H9 (cell line): ENCODE results near the gene ALG2. TPM values are rescaled to one million over a fixed set of nuclear protein-coding genes. Genes with fewer than 3 reads are reported as not detected.

Source experiments
- DNase-seq: peaks from one replicate; pipeline ENCODE4 v3.0.0-alpha.2; 2017
- H2AFZ ChIP-seq: one replicate; pipeline ENCODE4 v1.6.1; 2013; ENCODE audit warnings: mild to moderate bottlenecking, low read length, control low read depth, moderate library complexity
- H2AK5ac ChIP-seq: 2 replicates; pipeline ENCODE4 v1.6.1; 2013; ENCODE audit warnings: low read length, control low read depth, mixed read lengths; ENCODE audit not compliant: insufficient read length
- H2BK120ac ChIP-seq: one replicate; pipeline ENCODE4 v1.6.1; 2013; ENCODE audit warnings: low read depth, mild to moderate bottlenecking, low read length, control low read depth, inconsistent platforms; ENCODE audit not compliant: poor library complexity, severe bottlenecking
- H2BK12ac ChIP-seq: 2 replicates; pipeline ENCODE4 v1.6.1; 2013; ENCODE audit warnings: low read length, control low read depth, mixed read lengths, low read depth; ENCODE audit not compliant: insufficient read length
- H2BK15ac ChIP-seq: 2 replicates; pipeline ENCODE4 v1.6.1; 2013; ENCODE audit warnings: low read depth, low read length, control low read depth
- H2BK20ac ChIP-seq: one replicate; pipeline ENCODE4 v1.6.1; 2013; ENCODE audit warnings: low read depth, mild to moderate bottlenecking, low read length, control low read depth, inconsistent platforms; ENCODE audit not compliant: poor library complexity, severe bottlenecking
- H2BK5ac ChIP-seq: 2 replicates; pipeline ENCODE4 v1.6.1; 2013; ENCODE audit warnings: low read length, control low read depth, mixed read lengths; ENCODE audit not compliant: insufficient read length
- H3K14ac ChIP-seq: 2 replicates; pipeline ENCODE4 v1.6.1; 2013; ENCODE audit warnings: low read length, control low read depth; ENCODE audit not compliant: insufficient read depth
- H3K18ac ChIP-seq: 2 replicates; pipeline ENCODE4 v1.6.1; 2013; ENCODE audit warnings: low read depth, mild to moderate bottlenecking, mixed read lengths, low read length, control low read depth; ENCODE audit not compliant: insufficient read length
- H3K23ac ChIP-seq: 2 replicates; pipeline ENCODE4 v1.6.1; 2013; ENCODE audit warnings: low read length, control low read depth, mixed read lengths, low read depth; ENCODE audit not compliant: insufficient read length
- H3K23me2 ChIP-seq: 2 replicates; pipeline ENCODE4 v1.6.1; 2013; ENCODE audit warnings: low read depth, mild to moderate bottlenecking, mixed read lengths, low read length, control low read depth; ENCODE audit not compliant: insufficient read length, poor library complexity, severe bottlenecking
- H3K27ac ChIP-seq: 2 replicates; pipeline ENCODE4 v1.5.1; 2013; ENCODE audit warnings: low read length, control low read depth, mixed read lengths, low read depth; ENCODE audit not compliant: insufficient read length
- H3K27me3 ChIP-seq: 2 replicates; pipeline ENCODE4 v1.6.1; 2013; ENCODE audit warnings: low read length, control low read depth, inconsistent platforms; ENCODE audit not compliant: insufficient read depth
- H3K4ac ChIP-seq: 2 replicates; pipeline ENCODE4 v1.6.1; 2013; ENCODE audit warnings: low read depth, mild to moderate bottlenecking, control low read depth, inconsistent platforms, low read length, moderate library complexity
- H3K4me1 ChIP-seq: 2 replicates; pipeline ENCODE4 v1.6.1; 2013; ENCODE audit warnings: low read length, control low read depth, inconsistent platforms; ENCODE audit not compliant: insufficient read depth
- H3K4me2 ChIP-seq: 2 replicates; pipeline ENCODE4 v1.6.1; 2013; ENCODE audit warnings: low read length, control low read depth, mixed read lengths; ENCODE audit not compliant: insufficient read length, insufficient read depth
- H3K56ac ChIP-seq: 2 replicates; pipeline ENCODE4 v1.6.1; 2013; ENCODE audit warnings: low read depth, mild to moderate bottlenecking, mixed read lengths, low read length, control low read depth; ENCODE audit not compliant: insufficient read length
- H3K79me1 ChIP-seq: 2 replicates; pipeline ENCODE4 v1.6.1; 2013; ENCODE audit warnings: low read depth, mild to moderate bottlenecking, moderate library complexity, low read length, control low read depth, inconsistent platforms; ENCODE audit not compliant: insufficient read depth, poor library complexity, severe bottlenecking
- H3K79me2 ChIP-seq: 2 replicates; pipeline ENCODE4 v1.6.1; 2013; ENCODE audit warnings: low read length, control low read depth, inconsistent platforms; ENCODE audit not compliant: insufficient read depth
- H3K9ac ChIP-seq: 2 replicates; pipeline ENCODE4 v1.6.1; 2013; ENCODE audit warnings: low read length, control low read depth, mixed read lengths; ENCODE audit not compliant: insufficient read length; ENCODE audit errors: extremely low read depth
- H3K9me3 ChIP-seq: one replicate; pipeline ENCODE4 v1.6.1; 2013; ENCODE audit warnings: low read depth, low read length, inconsistent platforms; ENCODE audit not compliant: control insufficient read depth
- H3T11ph ChIP-seq: one replicate; pipeline ENCODE4 v1.6.1; 2013; ENCODE audit warnings: mild to moderate bottlenecking, low read length, control low read depth, inconsistent platforms
- H4K20me1 ChIP-seq: one replicate; pipeline ENCODE4 v1.6.1; 2013; ENCODE audit not compliant: control insufficient read depth, insufficient read length, insufficient read depth
- H4K5ac ChIP-seq: 2 replicates; pipeline ENCODE4 v1.6.1; 2013; ENCODE audit warnings: low read depth, mild to moderate bottlenecking, mixed read lengths, low read length, control low read depth; ENCODE audit not compliant: insufficient read length
- H4K8ac ChIP-seq: replicated peaks from 2 replicates; pipeline ENCODE4 v1.6.1; 2013; ENCODE audit warnings: low read length, control low read depth, mixed read lengths, low read depth; ENCODE audit not compliant: insufficient read length
- H4K91ac ChIP-seq: 2 replicates; pipeline ENCODE4 v1.6.1; 2013; ENCODE audit warnings: low read depth, mild to moderate bottlenecking, moderate library complexity, mixed read lengths, low read length, control low read depth; ENCODE audit not compliant: insufficient read length
- H3K27ac Mint-ChIP-seq, 3 experiments: 2 replicates in 2 of 3; 3 replicates in 1 of 3; pipeline ENCODE4 v1.8.0; 2020 to 2021; ENCODE audit warnings: mixed read lengths in 3 of 3, mild to moderate bottlenecking in 1 of 3, moderate library complexity in 1 of 3
- H3K27me3 Mint-ChIP-seq: 2 replicates; pipeline ENCODE4 v1.8.0; 2021; ENCODE audit warnings: low read depth, mild to moderate bottlenecking, moderate library complexity, mixed read lengths
- H3K36me3 Mint-ChIP-seq, 3 experiments: 2 replicates in 2 of 3; 3 replicates in 1 of 3; pipeline ENCODE4 v1.8.0; 2020 to 2021; ENCODE audit warnings: low read depth in 3 of 3, mixed read lengths in 3 of 3; ENCODE audit not compliant: insufficient read depth in 1 of 3
- H3K4me1 Mint-ChIP-seq, 2 experiments: 2 replicates each; pipeline ENCODE4 v1.8.0; 2020; ENCODE audit warnings: mixed read lengths in 2 of 2
- H3K4me3 Mint-ChIP-seq, 2 experiments: 2 replicates in 1 of 2; 3 replicates in 1 of 2; pipeline ENCODE4 v1.8.0; 2020 to 2021; ENCODE audit warnings: mild to moderate bottlenecking in 2 of 2, mixed read lengths in 2 of 2, moderate library complexity in 1 of 2
- H3K9me3 Mint-ChIP-seq, 2 experiments: 2 replicates in 1 of 2; 3 replicates in 1 of 2; pipeline ENCODE4 v1.8.0; 2020; ENCODE audit warnings: mild to moderate bottlenecking in 2 of 2, mixed read lengths in 2 of 2, moderate library complexity in 1 of 2
- CTCF ChIP-seq: fragments of 200-600 bp; sonication (generic); conservative IDR thresholded peaks from 3 replicates; pipeline ENCODE4 v1.8.0; 2021; ENCODE audit warnings: antibody characterized with exemption, mild to moderate bottlenecking
- WGBS: extraction: QIAGEN DNeasy Blood & Tissue Kit; methylation state at CpG from one replicate; pipeline ENCODE4 v1.1.7; 2013; ENCODE audit warnings: missing lambda C conversion rate, low lambda C conversion rate, mixed read lengths; ENCODE audit not compliant: insufficient read length; ENCODE audit errors: extremely low coverage; 5-methylcytosine and 5-hydroxymethylcytosine counted together
- total RNA-seq: library from RNA; stranded (reverse); gene quantifications from 2 replicates; pipeline ENCODE4 v1.2.1, GENCODE V29; 2021

The ALG2 gene
- total RNA-seq, 1 experiment from 2014 or later: 30.1 TPM

DNA sequence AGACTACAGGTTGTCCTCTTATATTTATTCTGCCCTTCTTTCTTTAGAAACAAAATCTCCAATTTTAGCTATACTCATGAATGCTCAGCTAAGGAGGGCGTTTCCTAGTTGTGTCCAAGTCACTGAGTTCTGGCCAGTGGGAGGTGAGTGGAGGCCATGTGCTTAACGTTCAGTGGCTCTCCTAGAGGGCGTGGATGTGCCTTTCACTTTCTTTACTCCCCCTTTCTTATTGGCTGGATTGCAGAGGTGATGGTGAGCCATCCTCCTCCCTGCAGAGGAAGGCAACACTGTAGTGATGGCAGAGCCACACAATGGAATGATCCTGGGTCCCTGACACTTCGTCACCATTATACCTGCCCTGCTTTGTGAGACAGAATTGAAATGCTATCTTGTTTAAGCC lies 54.6 kb downstream of the ALG2 start:
- Mint-ChIP-seq H3K4me3 (no peak overlapping the region), H3K9me3 (peaks cover 0 to 2% of the 10 kb centered on the region in 2 experiments; a peak in 1 of 5 replicates), H3K27me3 (no peaks in the 10 kb centered on the region; the same call in 1 of the 2 replicates), H3K4me1 (peaks cover 40 to 64% of the 10 kb centered on the region in 2 experiments), H3K27ac (no peak overlapping the region), H3K36me3 (no peaks in the 10 kb centered on the region)
- H4K20me1 ChIP-seq: no peaks in the 10 kb centered on the region
- H2BK5ac ChIP-seq: no peak overlapping the region
- TF ChIP-seq CTCF: no peak
- H4K91ac ChIP-seq: no peak overlapping the region
- H3K4me2 ChIP-seq: no peak overlapping the region
- no peak overlapping the region for H3K4ac ChIP-seq
- H4K8ac ChIP-seq: no peak overlapping the region
- H3K14ac ChIP-seq: no peak overlapping the region
- no peak overlapping the region for H3K23ac ChIP-seq
- no peak overlapping the region for H2AFZ ChIP-seq
- no peak overlapping the region for H4K5ac ChIP-seq
- H3K18ac ChIP-seq: no peak overlapping the region
- WGBS: no CpG with 5 or more reads among the region's 4 CpGs
- H2BK120ac ChIP-seq: no peak overlapping the region
- no peaks in the 10 kb centered on the region for H3K9me3 ChIP-seq
- H2AK5ac ChIP-seq: no peak overlapping the region
- H3K27ac ChIP-seq: no peak overlapping the region
- no peak overlapping the region for H3K9ac ChIP-seq
- no peak overlapping the region for H3T11ph ChIP-seq
- H2BK15ac ChIP-seq: no peak overlapping the region
- no peak overlapping the region for H2BK20ac ChIP-seq
- no peak overlapping the region for H2BK12ac ChIP-seq
- no peaks in the 10 kb centered on the region for H3K79me1 ChIP-seq
- H3K23me2 ChIP-seq: no peaks in the 10 kb centered on the region
- H3K27me3 ChIP-seq: no peaks in the 10 kb centered on the region
- peaks cover 4% of the 10 kb centered on the region; the same call in 1 of the 2 replicates for H3K4me1 ChIP-seq
- no peak for DNase-seq
- H3K56ac ChIP-seq: no peak overlapping the region
- no peaks in the 10 kb centered on the region for H3K79me2 ChIP-seq

Other genes with a start within 250 kb of the ALG2 start
- 48.6 and 59.3 TPM in 2 replicates for gene TGFBR1, start 116.8 kb downstream of the ALG2 start, total RNA-seq
- 142 and 147 TPM in 2 replicates for gene SEC61B, start 340 bp upstream of the ALG2 start, total RNA-seq